ENCODE data around the gene TMEM190.

GRCh38 chr19:55352040-55352439 lies 24.6 kb upstream of the TMEM190 start:
- TF ChIP-seq, protein P1, sequence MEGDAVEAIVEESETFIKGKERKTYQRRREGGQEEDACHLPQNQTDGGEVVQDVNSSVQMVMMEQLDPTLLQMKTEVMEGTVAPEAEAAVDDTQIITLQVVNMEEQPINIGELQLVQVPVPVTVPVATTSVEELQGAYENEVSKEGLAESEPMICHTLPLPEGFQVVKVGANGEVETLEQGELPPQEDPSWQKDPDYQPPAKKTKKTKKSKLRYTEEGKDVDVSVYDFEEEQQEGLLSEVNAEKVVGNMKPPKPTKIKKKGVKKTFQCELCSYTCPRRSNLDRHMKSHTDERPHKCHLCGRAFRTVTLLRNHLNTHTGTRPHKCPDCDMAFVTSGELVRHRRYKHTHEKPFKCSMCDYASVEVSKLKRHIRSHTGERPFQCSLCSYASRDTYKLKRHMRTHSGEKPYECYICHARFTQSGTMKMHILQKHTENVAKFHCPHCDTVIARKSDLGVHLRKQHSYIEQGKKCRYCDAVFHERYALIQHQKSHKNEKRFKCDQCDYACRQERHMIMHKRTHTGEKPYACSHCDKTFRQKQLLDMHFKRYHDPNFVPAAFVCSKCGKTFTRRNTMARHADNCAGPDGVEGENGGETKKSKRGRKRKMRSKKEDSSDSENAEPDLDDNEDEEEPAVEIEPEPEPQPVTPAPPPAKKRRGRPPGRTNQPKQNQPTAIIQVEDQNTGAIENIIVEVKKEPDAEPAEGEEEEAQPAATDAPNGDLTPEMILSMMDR (conservative IDR thresholded peaks at IDR 0.05): no peak
- TF ChIP-seq ZFX (IDR thresholded peaks at IDR 0.05): no peak

Data from C4-2B (cell line).